GM12878 (cell line): ENCODE measurements around the gene SLC13A2. TPM values are rescaled to one million over a fixed set of nuclear protein-coding genes. Genes with fewer than 3 reads are reported as not detected.

ENCODE experiments used
- ATAC-seq: fragments of 200-7000 bp; cut with Tn5 transposase; 3 replicates; pipeline ENCODE4 v1.9.1; 2020; ENCODE audit warnings: mild to moderate bottlenecking, moderate library complexity
- BruUV-seq: library from RNA; stranded (reverse); fragments of 400-500 nt; replicated peaks from 2 replicates; lab custom pipeline; 2021; lab: Mats Ljungman, UMichigan
- CTCF ChIA-PET: fragments of 300-600 bp; sonication (Branson Sonifier 250); formaldehyde crosslinking; extraction: SDS; loops from one replicate; lab custom pipeline; 2021; ENCODE audit warnings: inconsistent platforms; lab: Yijun Ruan, JAX
- POLR2A ChIA-PET: fragments of 350-600 bp; formaldehyde crosslinking; extraction: SDS; loops from one replicate; lab custom pipeline; 2021; ENCODE audit warnings: inconsistent platforms; lab: Charles Lee
- RAD21 ChIA-PET: fragments of 300-600 bp; sonication (Branson Sonifier 250); formaldehyde crosslinking; loops from one replicate; lab custom pipeline; 2023; ENCODE audit warnings: antibody characterized with exemption; ENCODE audit not compliant: unreplicated experiment; lab: Charles Lee
- SMC1A ChIA-PET: fragments of 300-600 bp; sonication (Branson Sonifier 250); formaldehyde crosslinking; loops from one replicate; lab custom pipeline; 2023; ENCODE audit not compliant: unreplicated experiment, uncharacterized antibody; lab: Charles Lee
- DNase-seq: peaks from one replicate; pipeline ENCODE4 v3.0.0-alpha.2; 2011; ENCODE audit warnings: low read depth, low spot score
- FAIRE-seq: peaks from 3 replicates; lab custom pipeline; 2011; peaks lifted over from hg19 to GRCh38; lab: Jason Lieb, UNC
- H2AFZ ChIP-seq: 2 replicates; pipeline ENCODE4 v1.6.0; 2011; ENCODE audit warnings: low read depth, low read length, control low read depth; ENCODE audit not compliant: control insufficient read depth
- H3K27ac ChIP-seq: 2 replicates; pipeline ENCODE4 v1.5.1; 2011; ENCODE audit warnings: control low read depth; ENCODE audit not compliant: control insufficient read depth, insufficient read depth
- H3K27me3 ChIP-seq, 2 experiments: replicated peaks in 1 of 2; 2 replicates each; pipeline versions ENCODE4 v1.6.0 to v1.6.1; 2011; ENCODE audit warnings: low read length in 1 of 2; ENCODE audit not compliant: control insufficient read depth in 2 of 2, insufficient read depth in 2 of 2
- H3K36me3 ChIP-seq, 2 experiments: 2 replicates each; pipeline ENCODE4 v1.5.1; 2011; ENCODE audit warnings: low read length in 1 of 2; ENCODE audit not compliant: control insufficient read depth in 2 of 2, insufficient read depth in 2 of 2
- H3K4me1 ChIP-seq: 2 replicates; pipeline ENCODE4 v1.6.1; 2011; ENCODE audit warnings: mild to moderate bottlenecking, low read length, moderate library complexity, mixed read lengths; ENCODE audit not compliant: control insufficient read depth, insufficient read depth
- H3K4me2 ChIP-seq: 2 replicates; pipeline ENCODE4 v1.6.0; 2011; ENCODE audit warnings: control low read depth; ENCODE audit not compliant: control insufficient read depth, insufficient read depth
- H3K4me3 ChIP-seq: fragments of 200-600 bp; sonication (generic); 2 replicates; pipeline ENCODE4 v1.5.1; 2016
- H3K79me2 ChIP-seq: 2 replicates; pipeline ENCODE4 v1.6.0; 2011; ENCODE audit warnings: low read length; ENCODE audit not compliant: control insufficient read depth, insufficient read depth
- H3K9ac ChIP-seq: 2 replicates; pipeline ENCODE4 v1.8.0; 2011; ENCODE audit warnings: low read length, control low read depth, mixed read lengths; ENCODE audit not compliant: control insufficient read depth, insufficient read depth
- H3K9me3 ChIP-seq: replicated peaks from 3 replicates; pipeline ENCODE4 v1.5.1; 2011; ENCODE audit warnings: mild to moderate bottlenecking, low read length; ENCODE audit not compliant: control insufficient read depth, insufficient read depth
- H4K20me1 ChIP-seq: 2 replicates; pipeline ENCODE4 v1.6.0; 2011; ENCODE audit not compliant: control insufficient read depth, insufficient read depth
- BCLAF1 ChIP-seq: fragments of 450-650 bp; IDR thresholded peaks from 2 replicates; pipeline ENCODE4 v1.6.1; 2017; ENCODE audit warnings: antibody characterized with exemption, mild to moderate bottlenecking, moderate library complexity
- BHLHE40 ChIP-seq, 2 experiments: fragments of 450-650 bp in 1 of 2; IDR thresholded peaks; 2 replicates each; pipeline ENCODE4 v1.6.1; 2011 to 2017; ENCODE audit warnings: low read depth in 2 of 2, borderline replicate concordance in 1 of 2, improper control_type of control experiment in 1 of 2, low read length in 1 of 2, mild to moderate bottlenecking in 1 of 2
- GATAD2B ChIP-seq: fragments of 450-650 bp; conservative IDR thresholded peaks from 2 replicates; pipeline ENCODE4 v1.6.1; 2017; ENCODE audit warnings: low read depth, mild to moderate bottlenecking, moderate library complexity
- HDGF ChIP-seq: fragments of 450-650 bp; IDR thresholded peaks from 2 replicates; pipeline ENCODE4 v1.6.1; 2016; ENCODE audit warnings: antibody characterized with exemption
- NR2C1 ChIP-seq: fragments of 450-650 bp; IDR thresholded peaks from 2 replicates; pipeline ENCODE4 v1.6.1; 2017; ENCODE audit warnings: antibody characterized with exemption, mild to moderate bottlenecking, moderate library complexity
- NR2F1 ChIP-seq: fragments of 450-650 bp; conservative IDR thresholded peaks from 2 replicates; pipeline ENCODE4 v1.6.1; 2017; ENCODE audit warnings: mild to moderate bottlenecking
- PAX8 ChIP-seq: fragments of 450-650 bp; IDR thresholded peaks from 2 replicates; pipeline ENCODE4 v1.6.1; 2017; ENCODE audit warnings: mild to moderate bottlenecking, moderate library complexity
- POLR2A ChIP-seq: IDR thresholded peaks from 2 replicates; pipeline ENCODE4 v1.6.1; 2011; ENCODE audit warnings: low read depth, mild to moderate bottlenecking, low read length
- RCOR1 ChIP-seq: conservative IDR thresholded peaks from 2 replicates; pipeline ENCODE4 v1.6.1; 2012; ENCODE audit warnings: low read depth, low read length, improper control_type of control experiment
- RUNX3 ChIP-seq: IDR thresholded peaks from 2 replicates; pipeline ENCODE4 v1.6.1; 2012; ENCODE audit warnings: low read length, inconsistent platforms
- SMAD1 ChIP-seq: fragments of 450-650 bp; IDR thresholded peaks from 2 replicates; pipeline ENCODE4 v1.6.1; 2018; ENCODE audit warnings: mild to moderate bottlenecking, low read depth; ENCODE audit not compliant: partially characterized antibody
- WGBS: methylation state at CpG from one replicate; pipeline ENCODE4 v1.1.6; 2016; ENCODE audit warnings: low lambda C conversion rate; ENCODE audit not compliant: insufficient replicate concordance, insufficient coverage; ENCODE audit errors: missing lambda C conversion rate; 5-methylcytosine and 5-hydroxymethylcytosine counted together
- in situ Hi-C: fragments of 300-500 bp; cut with MboI; formaldehyde crosslinking; loops from 9 replicates; pipeline ENCODE4 v1.14.3; 2018; ENCODE audit warnings: mixed read lengths
- intact Hi-C: fragments of 100-400 bp; cut with micrococcal nuclease; formaldehyde crosslinking; loops from one replicate; pipeline ENCODE4 v1.14.2; 2022; ENCODE audit not compliant: unreplicated experiment
- polyA plus RNA-seq, 11 experiments: library from polyadenylated mRNA; depleted of rRNA in 4 of 11; unstranded in 6 of 11; stranded (reverse) in 5 of 11; fragments of >200 nt; fragmentation: Nextera tagmentation in 4 of 11; fragmentation: Illumina TruSeq in 1 of 11; extraction: Ambion mirVana in 4 of 11; extraction: Trizol in 1 of 11; gene quantifications; 1 replicate in 1 of 11; 2 replicates in 10 of 11; pipeline versions ENCODE4 v1.2.1 to v1.2.3, GENCODE V29; 2011 to 2016; ENCODE audit warnings: inconsistent platforms in 2 of 11, missing spikeins in 2 of 11, low read depth in 1 of 11
- total RNA-seq, 4 experiments: library from RNA; depleted of rRNA in 3 of 4; stranded (reverse); fragments of >200 nt in 3 of 4; fragmentation: Illumina TruSeq in 1 of 4; extraction: Trizol in 1 of 4; gene quantifications; 2 replicates each; pipeline versions ENCODE4 v1.2.1 to v1.2.3, GENCODE V29; 2013 to 2021
- TF ChIP-seq, protein P1 (sequence below): fragments of 150-350 bp; IDR thresholded peaks from 2 replicates; pipeline ENCODE4 v1.6.1; 2016; ENCODE audit warnings: low read depth, low read length
- TF ChIP-seq, protein P2 (sequence below): IDR thresholded peaks from 2 replicates; pipeline ENCODE4 v1.6.1; 2012; ENCODE audit warnings: low read length, inconsistent platforms

SLC13A2 gene
- total and polyA plus RNA-seq, 10 of the 15 experiments (the other 5 are each of a cell fraction or from before 2014, with no cell fraction given) = 0.03 to 0.13 (median 0.05) TPM; not detected in 6

GRCh38 chr17:28501421-28502284 is 28.2 kb downstream of the SLC13A2 start (continued):
- TF ChIP-seq RCOR1 = no peak

- intact Hi-C loops (no loop called here), in situ Hi-C loops (no loop called here)
- RAD21 ChIA-PET = interaction anchor here (0.7 to 1.8 kb wide), 4 partner anchors 8 to 143 kb away, joined by 3 to 6 read pairs (median 3); no protein-coding TSS in a partner anchor
- Histone ChIP-seq H3K27me3 (no peaks in the 10 kb centered on the region), H2AFZ (no peak overlapping the region), H3K36me3 (no peaks in the 10 kb centered on the region), H3K9ac (no peak overlapping the region), H3K79me2 (peaks cover 6% of the 10 kb centered on the region), H3K4me1 (peaks cover 41% of the 10 kb centered on the region), H3K9me3 (no peaks in the 10 kb centered on the region), H3K4me3 (no peak overlapping the region), H4K20me1 (no peaks in the 10 kb centered on the region), H3K27ac (no peak overlapping the region), H3K4me2 (no peak overlapping the region)
- 96% methylated on average over 3 of the region's 3 CpGs for WGBS
- SMC1A ChIA-PET = interaction anchor here (0.9 to 7.7 kb wide), 7 partner anchors 9 to 65 kb away, joined by 3 to 53 read pairs (median 6); no protein-coding TSS in a partner anchor
- POLR2A ChIA-PET = interaction anchor here (0.6 to 5.8 kb wide), 11 partner anchors 9 to 175 kb away, joined by 3 to 48 read pairs (median 4); partner anchors contain the start of genes ALDOC, PIGS and UNC119
- no peak for FAIRE-seq
- DNase-seq = no peak
- CTCF ChIA-PET = interaction anchor here (0.7 to 16.1 kb wide), 6 partner anchors 8 to 158 kb away, joined by 3 to 316 read pairs (median 4); partner anchors contain the start of genes SDF2, SUPT6H and UNC119
- BruUV-seq = no TSS peak
- no peak for ATAC-seq
- TF ChIP-seq SMAD1 (no peak), POLR2A (no peak), NR2F1 (no peak), BHLHE40 (IDR thresholded peaks at IDR 0.05; ENCODE audit: borderline replicate concordance in 1 of 2, low read depth in 2 of 2, low read length in 1 of 2) (no peak), PAX8 (no peak), BCLAF1 (no peak), RUNX3 (no peak), HDGF (no peak), GATAD2B (no peak), NR2C1 (no peak)
- TF ChIP-seq, protein P1, sequence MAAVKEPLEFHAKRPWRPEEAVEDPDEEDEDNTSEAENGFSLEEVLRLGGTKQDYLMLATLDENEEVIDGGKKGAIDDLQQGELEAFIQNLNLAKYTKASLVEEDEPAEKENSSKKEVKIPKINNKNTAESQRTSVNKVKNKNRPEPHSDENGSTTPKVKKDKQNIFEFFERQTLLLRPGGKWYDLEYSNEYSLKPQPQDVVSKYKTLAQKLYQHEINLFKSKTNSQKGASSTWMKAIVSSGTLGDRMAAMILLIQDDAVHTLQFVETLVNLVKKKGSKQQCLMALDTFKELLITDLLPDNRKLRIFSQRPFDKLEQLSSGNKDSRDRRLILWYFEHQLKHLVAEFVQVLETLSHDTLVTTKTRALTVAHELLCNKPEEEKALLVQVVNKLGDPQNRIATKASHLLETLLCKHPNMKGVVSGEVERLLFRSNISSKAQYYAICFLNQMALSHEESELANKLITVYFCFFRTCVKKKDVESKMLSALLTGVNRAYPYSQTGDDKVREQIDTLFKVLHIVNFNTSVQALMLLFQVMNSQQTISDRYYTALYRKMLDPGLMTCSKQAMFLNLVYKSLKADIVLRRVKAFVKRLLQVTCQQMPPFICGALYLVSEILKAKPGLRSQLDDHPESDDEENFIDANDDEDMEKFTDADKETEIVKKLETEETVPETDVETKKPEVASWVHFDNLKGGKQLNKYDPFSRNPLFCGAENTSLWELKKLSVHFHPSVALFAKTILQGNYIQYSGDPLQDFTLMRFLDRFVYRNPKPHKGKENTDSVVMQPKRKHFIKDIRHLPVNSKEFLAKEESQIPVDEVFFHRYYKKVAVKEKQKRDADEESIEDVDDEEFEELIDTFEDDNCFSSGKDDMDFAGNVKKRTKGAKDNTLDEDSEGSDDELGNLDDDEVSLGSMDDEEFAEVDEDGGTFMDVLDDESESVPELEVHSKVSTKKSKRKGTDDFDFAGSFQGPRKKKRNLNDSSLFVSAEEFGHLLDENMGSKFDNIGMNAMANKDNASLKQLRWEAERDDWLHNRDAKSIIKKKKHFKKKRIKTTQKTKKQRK = no peak
- TF ChIP-seq, protein P2, sequence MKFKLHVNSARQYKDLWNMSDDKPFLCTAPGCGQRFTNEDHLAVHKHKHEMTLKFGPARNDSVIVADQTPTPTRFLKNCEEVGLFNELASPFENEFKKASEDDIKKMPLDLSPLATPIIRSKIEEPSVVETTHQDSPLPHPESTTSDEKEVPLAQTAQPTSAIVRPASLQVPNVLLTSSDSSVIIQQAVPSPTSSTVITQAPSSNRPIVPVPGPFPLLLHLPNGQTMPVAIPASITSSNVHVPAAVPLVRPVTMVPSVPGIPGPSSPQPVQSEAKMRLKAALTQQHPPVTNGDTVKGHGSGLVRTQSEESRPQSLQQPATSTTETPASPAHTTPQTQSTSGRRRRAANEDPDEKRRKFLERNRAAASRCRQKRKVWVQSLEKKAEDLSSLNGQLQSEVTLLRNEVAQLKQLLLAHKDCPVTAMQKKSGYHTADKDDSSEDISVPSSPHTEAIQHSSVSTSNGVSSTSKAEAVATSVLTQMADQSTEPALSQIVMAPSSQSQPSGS = no peak
Observed at GRCh38 chr17:28503420-28503819, 30.0 kb downstream of the SLC13A2 start.
